Choroid plexus epithelial cell (primary cell): ENCODE measurements around the gene C1orf74.

Experiments
- DNase-seq: peaks from one replicate; pipeline ENCODE4 v3.0.0-alpha.2; 2010; ENCODE audit warnings: low read depth
- H3K4me3 ChIP-seq: 2 replicates; pipeline ENCODE4 v1.5.1; 2011; ENCODE audit warnings: low read depth, mild to moderate bottlenecking, control low read depth, low read length, moderate library complexity
- CTCF ChIP-seq: conservative IDR thresholded peaks from 2 replicates; pipeline ENCODE4 v1.5.1; 2011; ENCODE audit warnings: low read depth, mild to moderate bottlenecking, control low read depth, inconsistent platforms, low read length, moderate library complexity

The C1orf74 gene

GRCh38 chr1:209772126-209772525 lies 12.2 kb downstream of the C1orf74 start:
- DNase-seq: no peak
- TF ChIP-seq CTCF: no peak
- no peak overlapping the region for H3K4me3 ChIP-seq

- H3K4me3 ChIP-seq: no peak overlapping the region
- TF ChIP-seq CTCF: no peak
- no peak for DNase-seq
Observed at GRCh38 chr1:209770636-209771415, 13.5 kb downstream of the C1orf74 start.

- TF ChIP-seq CTCF: peak; percentile 26
- no peak overlapping the region for H3K4me3 ChIP-seq
- peak; percentile 65 for DNase-seq
Observed at GRCh38 chr1:209769971-209770370, 14.4 kb downstream of the C1orf74 start.

- peak overlapping the region; percentile 5 for H3K4me3 ChIP-seq
- peak; percentile 91 for DNase-seq
- no peak for TF ChIP-seq CTCF
Observed at GRCh38 chr1:209769171-209769904, 15.0 kb downstream of the C1orf74 start.

- no peak for DNase-seq
- TF ChIP-seq CTCF: no peak
- H3K4me3 ChIP-seq: no peak overlapping the region
Observed at GRCh38 chr1:209768354-209768774, 16.0 kb downstream of the C1orf74 start.

GRCh38 chr1:209767706-209768105 lies 16.7 kb downstream of the C1orf74 start:
- no peak overlapping the region for H3K4me3 ChIP-seq
- TF ChIP-seq CTCF: no peak
- DNase-seq: no peak

- H3K4me3 ChIP-seq: no peak overlapping the region
- DNase-seq: no peak
- no peak for TF ChIP-seq CTCF
Observed at GRCh38 chr1:209767096-209767495, 17.3 kb downstream of the C1orf74 start.
